WERI-Rb-1 (cell line): ENCODE data around the gene VTI1A.

Experiments used
- DNase-seq: peaks from one replicate; pipeline ENCODE4 v3.0.0-alpha.2; 2020
- H3K27ac ChIP-seq: fragments of 250-450 bp; sonication (Bioruptor Pico); 2 replicates; pipeline ENCODE4 v1.5.1; 2020; ENCODE audit warnings: mild to moderate bottlenecking, moderate library complexity
- H3K27me3 ChIP-seq: fragments of 250-450 bp; sonication (Bioruptor Pico); 2 replicates; pipeline ENCODE4 v1.5.1; 2021; ENCODE audit warnings: mild to moderate bottlenecking, low read depth, moderate library complexity; ENCODE audit not compliant: insufficient read depth, severe bottlenecking
- H3K36me3 ChIP-seq: fragments of 250-450 bp; sonication (Bioruptor Pico); 2 replicates; pipeline ENCODE4 v1.5.1; 2020; ENCODE audit warnings: mild to moderate bottlenecking, moderate library complexity
- H3K4me3 ChIP-seq: 2 replicates; pipeline ENCODE4 v1.5.1; 2011; ENCODE audit warnings: low read depth, mild to moderate bottlenecking, control low read depth, low read length
- H3K9me3 ChIP-seq: fragments of 250-450 bp; sonication (Bioruptor Pico); 2 replicates; pipeline ENCODE4 v1.5.1; 2021; ENCODE audit warnings: mild to moderate bottlenecking, moderate library complexity; ENCODE audit not compliant: severe bottlenecking
- TF ChIP-seq, protein P1 (sequence below): IDR thresholded peaks from 2 replicates; pipeline ENCODE4 v1.5.1; 2011; ENCODE audit warnings: low read depth, mild to moderate bottlenecking, control low read depth, inconsistent platforms, low read length

The VTI1A gene

DNA sequence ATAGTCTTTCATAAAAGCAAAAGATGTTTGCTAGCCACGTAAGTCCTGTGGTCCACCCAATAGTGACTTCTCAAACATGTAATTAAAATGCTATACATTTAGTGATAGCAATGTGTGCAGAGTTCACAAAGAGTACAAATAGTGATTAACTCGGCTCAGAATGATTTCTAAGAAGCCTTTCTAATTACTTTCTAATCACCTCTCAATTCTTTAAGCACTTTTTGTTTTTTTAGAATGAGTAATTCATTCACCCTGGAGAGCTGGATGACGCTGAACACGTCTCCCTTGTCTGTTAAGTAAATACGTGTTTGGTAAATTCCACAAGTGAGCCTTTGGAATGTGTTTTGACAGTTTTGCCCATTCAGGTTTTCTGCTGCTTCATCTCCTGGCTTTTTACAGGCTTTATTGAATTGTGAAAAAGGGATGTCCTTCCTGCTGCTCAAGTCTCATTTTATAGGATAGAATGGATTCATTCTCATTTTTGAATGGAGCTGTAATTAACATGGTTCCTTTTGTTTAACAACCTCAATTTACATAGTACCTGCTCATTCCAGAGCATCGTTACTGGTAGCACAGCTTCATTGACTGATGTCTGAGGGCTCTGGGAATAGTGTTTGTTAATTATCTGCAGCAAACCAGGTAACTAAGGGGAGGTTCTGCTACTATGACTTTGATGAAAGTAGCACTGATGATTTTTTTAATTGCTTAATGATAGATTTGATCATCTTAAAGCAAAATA, 212.1 kb downstream of the VTI1A start:
- Histone ChIP-seq H3K9me3 (no peaks in the 10 kb centered on the region), H3K27ac (no peak overlapping the region), H3K4me3 (no peak overlapping the region), H3K27me3 (no peaks in the 10 kb centered on the region), H3K36me3 (no peaks in the 10 kb centered on the region)
- DNase-seq = no peak
- TF ChIP-seq, protein P1, sequence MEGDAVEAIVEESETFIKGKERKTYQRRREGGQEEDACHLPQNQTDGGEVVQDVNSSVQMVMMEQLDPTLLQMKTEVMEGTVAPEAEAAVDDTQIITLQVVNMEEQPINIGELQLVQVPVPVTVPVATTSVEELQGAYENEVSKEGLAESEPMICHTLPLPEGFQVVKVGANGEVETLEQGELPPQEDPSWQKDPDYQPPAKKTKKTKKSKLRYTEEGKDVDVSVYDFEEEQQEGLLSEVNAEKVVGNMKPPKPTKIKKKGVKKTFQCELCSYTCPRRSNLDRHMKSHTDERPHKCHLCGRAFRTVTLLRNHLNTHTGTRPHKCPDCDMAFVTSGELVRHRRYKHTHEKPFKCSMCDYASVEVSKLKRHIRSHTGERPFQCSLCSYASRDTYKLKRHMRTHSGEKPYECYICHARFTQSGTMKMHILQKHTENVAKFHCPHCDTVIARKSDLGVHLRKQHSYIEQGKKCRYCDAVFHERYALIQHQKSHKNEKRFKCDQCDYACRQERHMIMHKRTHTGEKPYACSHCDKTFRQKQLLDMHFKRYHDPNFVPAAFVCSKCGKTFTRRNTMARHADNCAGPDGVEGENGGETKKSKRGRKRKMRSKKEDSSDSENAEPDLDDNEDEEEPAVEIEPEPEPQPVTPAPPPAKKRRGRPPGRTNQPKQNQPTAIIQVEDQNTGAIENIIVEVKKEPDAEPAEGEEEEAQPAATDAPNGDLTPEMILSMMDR = no peak

DNA sequence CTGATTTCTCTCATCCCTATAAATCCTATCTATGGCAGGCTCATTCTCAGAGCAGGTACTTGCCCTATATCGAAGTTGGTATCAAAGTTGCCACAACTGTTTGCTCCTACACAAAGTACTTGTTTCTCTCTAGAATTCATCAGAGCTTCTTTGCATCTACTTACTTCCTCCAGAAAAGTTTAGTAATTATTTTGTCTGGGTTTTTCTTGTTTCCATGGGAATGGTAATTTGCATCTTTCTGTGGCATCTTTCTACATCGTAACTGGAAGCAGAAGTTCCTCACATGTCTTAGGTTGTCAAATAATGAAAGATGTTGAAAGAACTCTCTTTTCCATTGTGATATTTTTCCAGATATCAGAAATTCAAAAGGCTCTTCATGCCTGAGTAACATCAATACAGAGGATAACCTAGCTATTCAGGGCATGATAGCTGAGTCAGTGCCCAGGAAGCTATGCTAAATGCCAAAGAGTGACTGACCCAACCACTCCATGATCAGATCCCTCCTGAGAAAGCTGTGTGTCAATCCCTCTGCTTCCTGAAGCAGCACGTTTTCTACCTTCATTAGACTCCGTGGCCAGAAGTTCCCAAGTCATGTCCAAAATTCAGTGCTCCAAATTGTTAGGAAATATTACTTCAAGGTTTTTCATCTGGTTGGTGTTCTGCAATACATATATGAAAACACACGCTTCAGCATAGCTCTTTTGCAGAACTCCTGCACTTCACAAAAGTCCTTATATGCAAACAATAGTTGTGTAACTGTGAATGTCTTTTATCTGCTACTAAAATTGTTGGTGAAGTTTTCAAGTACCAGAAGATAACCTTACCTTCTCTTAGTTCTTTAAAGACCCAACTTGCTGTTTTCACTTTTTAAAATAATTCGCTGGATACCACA, 216.5 kb downstream of the VTI1A start:
- H3K9me3 ChIP-seq = no peaks in the 10 kb centered on the region
- H3K4me3 ChIP-seq = no peak overlapping the region
- no peaks in the 10 kb centered on the region for H3K27me3 ChIP-seq
- TF ChIP-seq, protein P1 = no peak
- no peak overlapping the region for H3K27ac ChIP-seq
- no peaks in the 10 kb centered on the region for H3K36me3 ChIP-seq
- DNase-seq = no peak

DNA sequence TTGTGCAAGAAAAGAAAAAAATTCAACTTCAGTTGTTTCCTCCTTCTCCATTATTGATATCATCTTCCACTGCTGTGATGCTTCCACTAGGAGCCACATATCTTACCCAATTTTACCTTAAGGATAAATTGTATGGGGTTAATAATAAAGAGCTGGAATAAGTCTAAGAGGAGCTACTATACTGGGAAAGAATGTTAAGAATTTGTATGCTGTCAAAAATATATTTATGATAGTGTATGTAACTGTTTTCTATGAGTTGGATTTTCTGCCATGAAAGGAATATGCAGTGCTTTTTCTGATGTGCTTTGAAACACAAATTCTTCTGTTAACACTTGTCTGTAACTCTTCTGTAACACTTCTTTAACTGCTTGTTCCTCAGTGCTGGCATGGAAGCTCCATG, 219.1 kb downstream of the VTI1A start:
- H3K27me3 ChIP-seq = no peaks in the 10 kb centered on the region
- H3K4me3 ChIP-seq = no peak overlapping the region
- TF ChIP-seq, protein P1 = no peak
- no peaks in the 10 kb centered on the region for H3K9me3 ChIP-seq
- H3K27ac ChIP-seq = no peak overlapping the region
- no peak for DNase-seq
- no peaks in the 10 kb centered on the region for H3K36me3 ChIP-seq

DNA sequence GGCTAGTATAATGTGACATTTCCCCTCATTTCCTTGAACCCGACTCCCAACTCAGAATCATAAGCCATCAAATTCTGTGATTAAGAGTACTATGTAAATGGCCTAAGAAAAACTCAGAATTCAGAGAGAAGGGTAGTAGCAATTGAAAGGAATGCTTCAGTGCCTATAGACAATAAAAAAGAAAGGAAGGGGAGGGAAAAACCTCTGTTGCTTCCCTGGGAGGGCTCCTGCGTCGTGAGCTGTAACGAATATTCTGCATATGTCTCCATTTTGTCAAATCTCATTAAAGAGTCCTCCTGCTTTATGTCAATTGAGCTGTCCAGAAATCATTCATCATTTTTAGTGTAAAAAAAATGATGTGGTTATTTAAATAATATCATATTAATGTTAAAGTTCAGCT, 223.0 kb downstream of the VTI1A start:
- no peak for DNase-seq
- Histone ChIP-seq H3K9me3 (no peaks in the 10 kb centered on the region), H3K4me3 (no peak overlapping the region), H3K27me3 (no peaks in the 10 kb centered on the region), H3K27ac (no peak overlapping the region), H3K36me3 (no peaks in the 10 kb centered on the region)
- TF ChIP-seq, protein P1 = no peak

DNA sequence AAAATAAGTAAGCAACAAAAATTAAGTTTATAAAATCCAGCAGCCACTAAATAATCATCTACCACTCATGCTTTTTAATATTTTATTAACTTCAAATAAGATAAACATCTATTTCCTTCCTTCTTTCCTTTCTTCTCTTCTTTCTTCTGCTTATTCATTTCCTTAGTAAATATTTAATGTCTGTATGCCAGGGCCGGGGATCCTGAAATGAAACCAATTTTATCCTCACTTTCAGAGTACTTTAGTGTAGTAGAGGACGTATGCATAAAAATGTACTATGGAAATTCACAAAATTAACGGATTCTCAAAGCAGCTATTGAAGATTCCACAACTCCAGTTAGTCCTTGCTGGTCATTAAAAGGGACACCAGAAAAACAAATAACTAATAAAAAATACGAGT, 224.7 kb downstream of the VTI1A start:
- Histone ChIP-seq H3K36me3 (no peaks in the 10 kb centered on the region), H3K27ac (no peak overlapping the region), H3K4me3 (no peak overlapping the region), H3K9me3 (no peaks in the 10 kb centered on the region), H3K27me3 (no peaks in the 10 kb centered on the region)
- TF ChIP-seq, protein P1 = no peak
- DNase-seq = no peak
